ENCODE results near the gene MAST4.

- TF ChIP-seq CTCF (IDR thresholded peaks at IDR 0.05; ENCODE audit: low read depth, low read length, missing input control) (no peak), JUND (IDR thresholded peaks at IDR 0.05) (no peak), MAX (IDR thresholded peaks at IDR 0.05) (no peak), TAF1 (conservative IDR thresholded peaks at IDR 0.05) (no peak), REST (IDR thresholded peaks at IDR 0.05) (no peak), RAD21 (IDR thresholded peaks at IDR 0.05) (no peak), NR2F2 (IDR thresholded peaks at IDR 0.05) (no peak), ATF3 (IDR thresholded peaks at IDR 0.05) (no peak)
Measured at GRCh38 chr5:66889524-66889923, 293.3 kb downstream of the MAST4 start.

Data from liver (tissue), 3 donors.